Hematopoietic multipotent progenitor cell treated with erythropoietin and hydrocortisone succinate and interleukin-3 and kit ligand, for 8 days (in vitro differentiated cells): Measurements from ENCODE around the gene KANK2.

Experiments used
- DNase-seq: peaks from one replicate; pipeline ENCODE4 v3.0.0-alpha.2; 2015

KANK2 gene

DNA sequence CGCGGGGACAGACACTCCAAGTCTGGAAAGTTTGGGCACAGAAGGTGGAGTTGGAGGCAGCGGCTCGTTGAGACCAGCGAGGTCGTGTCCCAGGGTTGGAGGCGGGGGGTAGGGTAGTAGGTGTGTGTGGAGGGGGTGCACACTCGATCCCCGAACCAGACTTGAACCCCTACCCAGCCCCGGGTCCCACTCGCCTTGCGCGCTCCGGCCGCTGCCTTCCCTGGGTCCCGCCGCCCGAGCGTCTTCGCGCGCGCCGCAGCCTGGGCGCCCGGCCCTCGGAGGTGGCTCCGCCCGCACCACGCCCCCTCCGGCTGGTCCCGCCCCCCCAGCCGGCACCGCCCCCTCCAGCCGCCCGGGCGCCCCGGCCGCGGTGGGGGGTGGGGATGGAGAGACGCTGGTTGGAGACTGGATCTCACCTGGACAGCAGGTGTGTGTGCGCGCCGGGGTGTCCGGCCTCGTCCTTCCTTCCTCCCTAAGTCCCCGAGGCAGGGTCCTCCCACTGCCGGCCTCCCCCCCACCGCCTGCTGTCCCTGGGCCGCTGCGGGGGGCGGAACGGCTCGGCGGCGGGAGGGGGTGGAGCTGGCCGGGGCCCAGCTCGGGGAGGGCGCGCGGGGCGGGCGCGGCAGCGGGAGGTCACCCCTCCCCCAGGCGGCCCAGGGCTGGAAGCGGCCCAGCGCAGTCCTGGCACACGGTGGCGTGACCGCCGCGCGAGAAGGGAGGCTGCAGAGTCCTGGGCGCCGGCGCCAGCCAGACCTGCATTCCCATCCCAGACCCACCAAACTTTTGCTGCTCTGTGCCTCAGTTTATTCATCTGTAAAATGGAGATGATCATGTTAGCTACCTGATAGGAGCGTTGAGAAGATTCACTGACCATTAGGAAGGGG, at the start of gene KANK2:
KANK2 (minus strand) TSS at position 255 of the 884 bp plus-strand sequence. CDS start 3,034 bp downstream, outside the sequence.
- peak; percentile 84 for DNase-seq

DNA sequence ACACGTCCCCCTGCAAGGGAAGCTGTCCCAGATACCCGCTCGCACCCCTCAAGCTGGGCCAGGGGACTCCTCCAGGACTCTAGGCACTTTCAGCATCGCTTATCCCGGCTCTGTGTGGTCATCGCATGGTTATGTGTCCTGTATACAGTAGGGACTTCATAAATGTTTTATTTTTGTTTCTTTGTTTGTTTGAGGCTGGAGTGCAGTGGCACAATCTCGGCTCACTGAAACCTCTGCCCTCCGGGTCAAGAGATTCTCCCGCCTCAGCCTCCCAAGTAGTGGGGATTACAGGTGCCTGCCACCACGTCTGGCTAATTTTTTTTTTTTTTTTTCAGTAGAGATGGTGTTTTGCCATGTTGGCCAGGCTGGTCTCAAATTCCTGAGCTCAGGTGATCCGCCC, 49.6 kb upstream of the KANK2 start:
- DNase-seq: no peak

DNA sequence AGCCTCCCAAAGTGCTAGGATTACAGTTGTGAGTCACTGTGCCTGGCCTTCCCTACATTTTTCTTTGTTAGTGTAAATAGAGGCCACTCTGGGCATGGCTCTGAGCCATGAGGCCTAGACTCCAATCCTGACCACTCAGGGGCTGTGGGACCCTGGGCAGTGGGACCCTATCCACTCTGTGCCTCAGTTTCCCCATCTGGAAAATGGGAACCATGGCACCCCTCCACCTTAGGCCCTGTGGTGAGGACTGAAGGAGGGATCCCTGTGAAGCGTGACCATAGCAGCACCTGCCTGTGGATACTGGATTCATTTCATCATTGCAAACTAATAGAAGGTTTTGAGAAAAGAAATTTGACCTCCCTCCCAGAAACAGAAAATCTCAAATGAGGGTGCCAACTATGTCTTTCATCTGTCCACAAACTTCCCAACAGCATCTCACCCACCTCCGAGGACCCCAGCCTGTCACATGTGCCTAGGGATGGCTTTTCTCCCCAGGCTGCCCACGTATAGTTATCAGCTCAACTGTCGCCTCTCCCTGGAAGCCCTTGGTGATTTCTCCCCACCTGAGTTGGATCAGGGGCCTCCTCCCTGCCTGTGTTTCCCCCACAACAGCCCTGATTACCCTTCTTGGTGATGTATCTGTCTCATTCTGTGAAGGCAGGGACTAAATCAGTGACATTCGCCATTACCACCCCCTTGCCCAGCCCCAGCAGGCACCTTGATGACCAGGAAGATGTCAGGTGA, 47.7 kb upstream of the KANK2 start:
- DNase-seq: no peak

DNA sequence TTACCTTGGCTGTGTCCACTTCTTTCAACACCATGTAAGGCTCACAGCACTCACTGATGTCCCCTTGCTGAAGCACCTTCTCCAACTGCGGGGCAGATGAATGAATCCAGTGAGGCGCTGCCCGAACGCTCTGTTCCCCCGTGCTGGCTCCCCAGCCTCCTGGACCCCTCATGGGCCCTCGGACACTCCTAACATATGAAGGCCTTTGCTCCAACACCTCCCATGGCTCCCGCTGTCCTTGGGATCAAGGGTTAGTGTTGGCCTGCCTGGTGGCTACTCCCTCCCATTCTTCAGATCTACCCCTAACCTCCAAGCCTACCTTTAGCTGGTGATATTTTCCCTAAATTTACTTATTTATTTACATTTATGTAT, 46.4 kb upstream of the KANK2 start:
- no peak for DNase-seq

DNA sequence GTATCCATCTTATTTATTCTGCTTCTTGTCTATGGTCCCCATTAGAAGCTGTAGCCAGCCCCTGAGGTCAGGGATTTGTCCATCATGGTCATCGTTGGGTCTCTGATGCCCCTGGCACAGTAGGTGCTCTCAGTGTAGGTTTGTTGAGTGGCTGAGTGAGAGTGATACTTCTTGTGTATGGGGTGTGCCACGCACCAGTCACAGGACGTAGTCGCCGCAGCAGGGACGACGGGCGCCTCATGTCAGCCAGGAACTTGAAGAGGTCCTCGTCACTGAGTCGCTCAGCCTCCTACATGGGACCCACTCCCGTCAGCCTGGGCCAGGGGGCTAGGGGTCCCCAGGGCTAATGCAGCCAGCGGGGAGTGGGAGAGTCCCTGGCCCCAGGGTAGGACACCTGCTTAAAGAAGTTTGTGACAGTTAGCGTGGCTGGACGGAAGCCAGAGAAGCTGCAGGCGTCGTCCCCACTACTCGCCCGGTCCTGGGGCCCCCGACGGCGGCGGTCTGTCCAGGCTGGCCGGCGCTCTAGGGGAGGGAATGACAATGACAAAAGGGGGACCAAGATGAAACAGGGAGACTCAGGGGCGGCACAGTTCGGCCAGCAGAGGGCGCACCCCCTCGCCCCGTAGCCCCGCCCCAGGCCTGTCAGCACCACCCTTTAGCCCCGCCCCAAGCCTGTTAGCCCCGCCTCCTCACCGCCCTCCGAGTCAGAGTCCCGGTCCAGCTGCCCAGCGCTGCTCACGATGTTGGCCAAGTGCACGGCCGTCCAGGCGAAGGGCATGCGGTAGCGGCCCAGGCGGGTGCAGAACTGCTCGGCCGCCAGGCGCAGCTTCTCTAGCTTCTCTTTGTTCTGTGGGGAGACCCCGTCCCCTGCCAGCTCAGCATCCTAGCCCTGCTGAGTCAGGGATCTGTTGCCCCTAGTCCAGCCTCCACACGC, 45.8 kb upstream of the KANK2 start:
- DNase-seq: peak; percentile 75

DNA sequence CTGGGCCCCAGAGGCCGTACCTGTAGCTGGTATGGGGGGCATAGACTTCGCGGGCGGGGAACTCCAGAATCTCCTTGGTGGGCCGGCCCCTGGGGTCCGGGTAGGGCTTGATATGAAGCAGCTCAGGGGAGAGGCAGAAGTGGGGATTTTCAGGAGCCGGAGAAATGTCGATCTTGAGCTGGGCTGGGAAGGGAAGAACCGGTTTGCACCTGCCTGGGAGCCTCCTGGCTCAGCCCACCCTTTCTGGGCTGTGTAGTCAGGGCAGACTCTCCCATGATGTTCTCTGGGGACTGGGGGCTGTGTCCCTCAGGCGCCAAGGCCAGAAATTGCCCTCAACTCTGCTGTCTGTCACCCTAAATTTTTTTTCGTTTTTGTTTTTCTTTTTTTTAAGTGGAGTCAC, 44.7 kb upstream of the KANK2 start:
- no peak for DNase-seq

DNA sequence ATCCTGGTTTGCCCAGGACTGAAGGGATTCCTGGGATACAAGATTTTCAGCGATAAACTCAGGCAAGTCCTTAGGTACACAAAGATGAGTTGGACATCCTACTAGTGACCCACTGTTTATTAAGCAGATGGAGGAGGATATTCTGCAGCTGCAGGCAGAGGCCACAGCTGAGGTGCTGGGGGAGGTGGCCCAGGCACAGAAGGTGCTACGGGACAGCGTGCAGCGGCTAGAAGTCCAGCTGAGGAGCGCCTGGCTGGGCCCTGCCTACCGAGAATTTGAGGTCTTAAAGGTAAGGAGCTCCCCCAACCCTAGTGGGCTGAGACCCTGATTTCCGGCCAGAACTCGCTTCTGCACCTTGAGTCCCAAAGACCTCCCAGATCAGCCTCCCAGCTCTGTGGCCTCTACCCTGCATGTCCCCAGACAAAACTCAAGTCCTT, 42.7 kb upstream of the KANK2 start:
- DNase-seq: no peak

DNA sequence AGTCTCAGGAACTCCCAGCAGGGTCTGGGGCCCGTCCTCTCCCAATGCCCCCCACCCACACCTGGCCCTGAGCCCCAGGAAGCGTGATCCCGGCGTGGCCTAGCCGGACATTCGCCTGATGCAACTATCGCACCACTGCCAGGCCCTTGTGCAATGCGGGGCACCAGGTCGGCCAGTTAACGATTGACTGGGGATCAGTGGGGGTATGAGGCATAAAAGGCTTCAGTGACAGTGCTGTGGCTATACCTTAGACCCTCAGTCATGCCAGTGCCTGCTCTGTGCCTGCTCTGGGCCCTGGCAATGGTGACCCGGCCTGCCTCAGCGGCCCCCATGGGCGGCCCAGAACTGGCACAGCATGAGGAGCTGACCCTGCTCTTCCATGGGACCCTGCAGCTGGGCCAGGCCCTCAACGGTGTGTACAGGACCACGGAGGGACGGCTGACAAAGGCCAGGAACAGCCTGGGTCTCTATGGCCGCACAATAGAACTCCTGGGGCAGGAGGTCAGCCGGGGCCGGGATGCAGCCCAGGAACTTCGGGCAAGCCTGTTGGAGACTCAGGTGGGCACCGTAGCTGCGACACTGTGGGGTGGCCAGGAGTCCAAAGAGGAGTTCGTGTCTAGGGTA, 42.1 kb upstream of the KANK2 start, which contains the start of gene ANGPTL8:
ANGPTL8 (plus strand) TSS at position 243 of the 624 bp plus-strand sequence; CDS start at position 262, 19 bp downstream.
- DNase-seq: no peak

DNA sequence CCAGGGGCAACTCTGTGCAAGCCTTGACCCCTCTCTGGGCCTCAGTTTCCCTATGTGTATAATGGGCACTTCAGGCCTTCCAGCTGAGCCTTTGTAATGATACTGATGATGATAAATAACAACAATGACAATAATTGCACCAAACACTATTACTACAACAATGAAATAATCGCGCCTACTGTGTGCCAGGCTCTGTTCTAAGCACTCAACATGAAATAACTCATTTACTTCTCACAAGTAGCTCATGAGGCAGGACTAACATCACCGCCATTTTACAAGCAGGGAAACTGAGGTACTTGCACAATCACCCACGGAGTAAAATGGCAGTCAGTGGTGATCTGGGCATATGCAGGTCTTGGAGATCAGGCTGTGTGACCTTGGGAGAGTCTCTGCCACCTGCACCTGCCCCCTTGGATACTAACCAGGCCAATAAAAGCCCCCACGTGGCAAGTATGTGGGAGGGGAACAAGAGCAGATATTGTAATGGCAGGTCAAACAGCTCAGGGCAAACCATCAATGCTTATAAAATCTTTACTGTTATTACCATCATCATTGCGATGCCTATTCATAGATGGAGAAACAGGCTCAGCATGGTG, 41.5 kb upstream of the KANK2 start:
- no peak for DNase-seq

DNA sequence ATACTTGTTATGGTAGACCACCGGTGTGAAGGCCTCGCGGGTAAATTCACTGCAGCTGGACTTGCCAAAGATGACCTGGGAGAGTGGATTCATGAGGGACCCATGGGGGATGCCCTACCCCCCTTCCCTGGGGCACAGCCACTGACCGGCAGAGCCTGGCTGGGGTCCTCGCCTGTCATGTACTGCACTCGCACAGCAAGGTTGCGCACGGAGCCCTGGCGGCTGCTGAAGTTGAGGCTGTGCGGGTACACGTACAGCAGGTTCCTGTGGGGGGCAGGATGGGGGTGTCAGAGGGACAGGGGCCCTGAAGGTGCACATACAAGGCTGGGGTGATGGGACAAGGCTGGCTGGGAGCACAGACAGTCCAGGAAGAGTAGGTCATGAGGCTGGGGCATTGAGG, 40.7 kb upstream of the KANK2 start:
- DNase-seq: no peak

DNA sequence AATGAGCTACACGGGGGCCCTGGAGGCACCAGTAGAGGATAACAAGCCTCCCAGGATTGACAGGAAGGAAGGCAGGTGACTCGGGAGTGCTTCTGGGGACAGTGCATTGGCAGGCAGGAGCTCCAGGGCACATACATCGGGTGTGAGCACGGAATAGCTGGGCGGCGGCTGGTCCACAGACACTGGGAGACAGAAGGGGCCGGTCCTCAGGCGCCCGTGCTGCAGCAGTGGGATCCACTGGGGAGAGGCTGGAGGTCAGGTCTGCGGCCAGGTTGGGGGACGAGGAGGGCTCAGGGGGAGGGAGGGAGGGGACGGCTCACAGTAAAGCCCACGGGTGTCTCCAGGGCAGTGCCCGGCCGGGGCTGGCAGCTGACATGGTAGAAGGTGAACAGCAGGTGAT, 40.0 kb upstream of the KANK2 start:
- DNase-seq: no peak

DNA sequence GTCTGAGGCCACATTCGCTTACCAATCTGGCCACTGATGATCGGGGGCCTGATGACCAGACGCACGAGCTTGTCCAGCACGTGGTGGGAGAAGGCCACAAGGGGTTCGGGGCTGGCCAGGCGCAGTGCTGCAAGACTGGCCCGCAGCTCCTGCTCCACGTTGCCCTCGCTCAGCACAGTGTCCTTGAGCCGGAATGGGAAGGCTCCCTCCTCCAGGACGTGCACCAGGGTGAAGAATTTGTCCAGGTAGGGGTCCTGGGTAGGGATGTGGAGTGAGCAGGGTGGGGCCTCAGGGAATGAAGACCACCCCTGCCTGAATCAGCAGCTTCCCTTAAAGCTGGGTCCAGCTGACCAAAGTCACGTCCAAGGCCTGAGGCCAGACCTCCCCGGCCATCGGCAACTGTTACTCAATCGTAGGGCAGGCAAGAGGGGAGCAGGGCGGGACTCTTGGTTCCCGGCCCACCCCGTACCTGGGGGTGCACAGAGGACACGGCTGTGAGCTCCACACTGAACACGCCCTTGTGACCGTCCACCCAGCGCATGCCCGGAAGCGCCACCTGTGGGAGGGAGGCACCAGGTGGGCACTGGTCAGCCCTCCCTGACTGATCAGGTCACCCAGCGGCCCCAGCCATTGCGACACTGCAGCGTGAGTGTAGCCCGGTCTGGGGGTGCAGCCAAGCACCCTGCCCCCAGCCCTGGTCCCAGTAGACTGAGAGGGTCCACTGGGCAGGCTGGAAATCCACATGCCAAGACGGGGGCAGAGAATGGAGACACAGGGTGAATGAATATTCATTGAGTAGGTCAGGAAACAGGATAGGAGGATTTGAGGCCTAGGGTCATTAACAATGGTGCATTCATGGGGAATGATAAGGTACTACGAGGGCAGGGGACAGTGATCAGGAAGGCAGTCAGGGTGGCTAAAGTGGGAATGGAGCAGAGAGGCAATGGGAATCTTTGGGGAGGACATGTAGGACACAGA, 39.3 kb upstream of the KANK2 start:
- DNase-seq: no peak

DNA sequence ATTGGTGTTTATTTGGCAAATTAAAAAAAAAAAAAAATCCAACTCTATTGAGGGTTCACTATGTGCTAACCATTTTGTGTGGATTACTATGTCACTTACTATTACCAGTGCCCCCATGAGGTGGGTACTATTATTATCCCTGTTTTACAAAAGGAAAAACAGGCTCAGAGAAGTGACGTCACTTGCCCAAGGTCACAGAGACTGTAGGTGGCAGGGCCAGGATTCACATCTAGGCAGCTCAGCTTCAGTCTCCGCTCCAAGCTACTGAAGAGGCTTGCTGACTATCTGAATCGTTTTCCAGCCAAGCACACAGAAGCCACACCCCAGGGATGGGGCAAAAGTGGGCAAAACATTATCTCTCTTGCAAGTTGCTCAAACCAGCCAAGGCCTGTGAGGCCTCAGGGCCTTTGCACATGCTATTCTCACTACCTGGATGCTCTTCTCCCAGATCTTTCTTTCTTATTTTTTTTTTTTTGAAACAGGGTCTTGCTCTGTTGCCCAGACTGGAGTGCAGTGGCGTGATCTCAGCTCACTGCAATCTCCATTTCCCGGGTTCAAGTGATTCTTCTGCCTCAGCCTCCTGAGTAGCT, 37.2 kb upstream of the KANK2 start:
- DNase-seq: peak; percentile 13

DNA sequence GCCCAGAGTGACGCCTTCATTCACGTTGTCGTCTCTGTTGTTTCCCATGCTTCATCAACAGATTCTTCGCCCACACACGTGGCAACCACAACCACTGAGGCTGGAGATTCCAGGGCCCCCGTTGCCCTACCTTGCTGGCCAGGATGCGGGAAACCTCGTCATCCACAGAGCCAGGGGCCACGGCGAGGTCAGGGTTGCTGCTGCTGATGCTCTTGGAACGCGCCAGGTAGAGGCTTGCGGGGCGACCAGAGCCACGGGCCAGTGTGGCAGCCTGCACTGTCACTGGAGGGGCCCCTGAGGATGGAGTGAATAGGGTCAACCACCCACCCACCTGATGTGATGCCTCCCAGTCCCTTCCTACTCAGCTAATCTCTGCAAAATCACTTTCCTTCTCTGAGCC, 35.7 kb upstream of the KANK2 start:
- DNase-seq: no peak

DNA sequence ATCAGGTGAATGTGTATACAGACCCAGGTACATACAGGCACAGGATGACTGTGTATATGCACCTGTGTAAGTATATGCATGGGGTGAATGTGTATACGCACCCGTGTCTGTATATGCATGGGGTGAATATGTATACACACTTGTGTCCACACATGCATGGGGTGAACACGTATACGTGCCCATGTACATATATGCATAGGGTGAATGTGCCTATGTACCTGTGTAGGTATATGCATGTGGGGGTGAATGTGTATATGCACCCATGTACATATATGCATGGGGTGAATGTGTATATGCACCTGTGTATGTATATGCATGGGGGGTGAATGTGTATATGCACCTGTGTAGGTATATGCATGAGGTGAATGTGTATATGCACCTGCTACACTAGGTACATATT, 35.2 kb upstream of the KANK2 start:
- DNase-seq: no peak

DNA sequence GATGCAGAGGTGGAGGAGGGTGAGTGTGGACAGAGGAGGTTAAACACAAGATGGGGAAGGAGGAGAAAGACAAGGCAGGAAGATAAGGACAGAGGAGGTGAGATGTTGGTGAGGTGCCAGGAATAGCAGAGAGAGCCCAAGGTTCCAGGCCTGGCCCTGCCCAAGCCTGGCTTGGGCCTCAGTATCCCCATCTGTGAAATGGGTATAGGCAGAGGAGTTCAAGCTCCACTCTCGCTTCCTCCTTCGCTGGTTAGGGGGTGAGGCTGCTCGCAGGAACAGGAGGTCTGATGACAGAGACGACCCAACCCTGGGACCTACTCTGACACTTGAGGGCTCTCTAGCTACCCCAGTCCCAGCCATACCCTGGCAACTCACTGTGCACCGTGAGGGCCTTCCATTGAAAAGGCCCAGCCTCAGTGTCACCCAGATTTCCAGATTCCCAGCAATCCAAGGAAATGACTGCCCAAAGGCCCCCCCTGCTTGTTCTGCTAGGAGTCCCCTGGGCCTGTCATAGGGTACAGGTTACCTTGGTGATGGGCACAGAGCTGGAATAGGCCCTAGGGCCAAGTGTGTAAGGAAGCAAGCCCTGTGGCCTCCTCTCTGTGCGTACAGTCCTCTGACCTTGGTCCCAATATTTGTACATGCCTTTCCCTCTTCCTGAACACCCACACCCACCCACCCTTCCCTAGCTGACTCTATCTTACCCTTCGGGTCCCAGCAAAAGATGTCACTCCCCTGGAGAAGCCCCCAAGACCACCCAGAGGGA, 33.5 kb upstream of the KANK2 start:
- DNase-seq: no peak

DNA sequence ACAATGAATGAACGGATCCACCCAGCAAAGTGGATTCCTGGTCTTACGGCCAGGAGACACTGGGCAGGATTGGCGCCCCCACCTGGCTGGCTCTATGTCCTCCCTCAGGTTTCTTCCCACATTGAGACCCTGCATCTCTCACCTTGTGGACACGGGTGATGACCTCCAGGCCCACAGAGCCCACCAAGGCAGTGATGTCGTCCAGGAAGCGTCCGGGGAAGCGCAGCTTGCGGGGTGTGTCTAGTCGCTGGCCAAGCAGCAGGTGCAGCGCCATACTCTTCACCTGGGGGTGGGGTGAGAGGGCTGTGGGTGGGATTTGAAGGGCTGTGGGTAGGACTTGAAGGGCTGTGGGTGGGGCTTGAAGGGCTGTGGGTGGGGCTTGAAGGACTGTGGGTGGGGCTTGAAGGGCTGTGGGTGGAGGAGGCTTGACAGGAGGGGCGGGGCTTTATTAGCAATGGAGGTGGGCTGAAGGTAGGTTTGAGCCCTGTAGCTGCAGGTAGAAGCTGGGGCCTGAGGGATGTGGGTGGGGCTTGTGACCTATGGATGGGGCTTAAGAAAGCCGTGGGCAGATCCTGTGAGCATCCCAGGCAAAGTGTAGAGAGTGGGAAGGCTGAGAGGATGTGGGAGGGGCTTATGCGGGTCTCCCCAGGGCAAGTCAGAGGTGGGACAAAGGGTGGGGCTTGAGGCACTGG, 30.0 kb upstream of the KANK2 start:
- peak; percentile 53 for DNase-seq

DNA sequence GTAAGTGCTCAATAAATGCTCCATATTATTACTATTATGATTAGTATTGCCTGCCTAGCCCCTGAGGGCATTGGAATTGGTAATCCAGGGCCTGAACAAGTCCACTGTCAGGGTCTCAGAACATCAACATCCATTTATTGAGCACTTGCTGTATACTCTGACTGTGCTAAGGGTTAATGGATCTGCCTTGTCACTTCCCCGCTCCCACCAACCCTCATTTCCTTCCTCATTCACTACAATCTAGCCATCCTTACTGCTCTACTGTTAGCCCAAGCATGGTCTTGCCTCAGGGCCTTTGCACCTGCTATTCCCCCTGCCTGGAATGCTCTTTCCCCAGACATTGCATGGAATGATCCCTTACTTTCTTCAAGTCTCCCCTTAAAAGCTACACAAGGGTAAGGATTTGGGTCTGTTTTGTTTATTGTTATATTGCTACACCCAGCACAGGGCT, 29.4 kb upstream of the KANK2 start:
- DNase-seq: no peak

DNA sequence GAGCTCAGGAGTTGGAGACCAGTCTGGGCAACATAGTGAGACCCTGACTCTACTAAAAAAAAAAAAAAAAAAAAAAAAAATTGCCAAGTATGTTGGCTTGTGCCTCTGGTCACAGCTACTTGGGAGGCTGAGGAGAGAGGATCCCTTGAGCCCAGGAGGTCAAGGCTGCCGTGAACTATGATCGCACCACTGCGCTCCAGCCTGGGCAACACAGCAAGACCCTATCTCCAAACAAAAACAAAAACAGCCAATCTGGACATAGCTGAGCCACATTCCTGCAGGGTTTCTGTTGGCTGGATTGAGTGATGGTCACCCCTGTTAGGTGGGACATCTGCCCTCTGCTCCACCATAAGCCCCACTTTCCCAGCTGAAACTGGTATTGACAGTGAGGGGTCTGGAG, 28.5 kb upstream of the KANK2 start:
- no peak for DNase-seq
